Mucosa of stomach (tissue), 1 donor: Measurements from ENCODE around the gene DRAP1.

Experiments used
- H3K27me3 ChIP-seq: one replicate; pipeline ENCODE4 v1.7.0; 2013; ENCODE audit warnings: mild to moderate bottlenecking, low read length; ENCODE audit not compliant: control insufficient read depth, insufficient read depth
- H3K36me3 ChIP-seq: one replicate; pipeline ENCODE4 v1.7.0; 2013; ENCODE audit warnings: low read length; ENCODE audit not compliant: control insufficient read depth, insufficient read depth
- H3K4me1 ChIP-seq: one replicate; pipeline ENCODE4 v1.7.0; 2013; ENCODE audit warnings: mild to moderate bottlenecking, low read length; ENCODE audit not compliant: control insufficient read depth, insufficient read depth
- H3K4me3 ChIP-seq: one replicate; pipeline ENCODE4 v1.7.0; 2013; ENCODE audit warnings: low read length
- H3K9ac ChIP-seq: one replicate; pipeline ENCODE4 v1.7.0; 2013; ENCODE audit warnings: mild to moderate bottlenecking, low read length, moderate library complexity
- H3K9me3 ChIP-seq: one replicate; pipeline ENCODE4 v1.7.0; 2013; ENCODE audit warnings: mild to moderate bottlenecking, low read length, moderate library complexity; ENCODE audit not compliant: control insufficient read depth
- donor health status: Pancreatic carcinoma.

Gene DRAP1

GRCh38 chr11:65916391-65916790 lies 2.8 kb upstream of the DRAP1 start:
- H3K4me3 ChIP-seq = no peak overlapping the region
- no peaks in the 10 kb centered on the region for H3K36me3 ChIP-seq
- no peak overlapping the region for H3K9ac ChIP-seq
- no peaks in the 10 kb centered on the region for H3K27me3 ChIP-seq
- peaks cover 57% of the 10 kb centered on the region for H3K4me1 ChIP-seq
- H3K9me3 ChIP-seq = no peaks in the 10 kb centered on the region

- no peak overlapping the region for H3K4me3 ChIP-seq
- no peaks in the 10 kb centered on the region for H3K9me3 ChIP-seq
- H3K9ac ChIP-seq = no peak overlapping the region
- H3K27me3 ChIP-seq = no peaks in the 10 kb centered on the region
- H3K36me3 ChIP-seq = no peaks in the 10 kb centered on the region
- peaks cover 51% of the 10 kb centered on the region for H3K4me1 ChIP-seq
Observed at GRCh38 chr11:65917077-65917433, 2.2 kb upstream of the DRAP1 start.

GRCh38 chr11:65917434-65918210 lies 1.6 kb upstream of the DRAP1 start:
- peak overlapping the region; percentile 98 for H3K9ac ChIP-seq
- no peaks in the 10 kb centered on the region for H3K9me3 ChIP-seq
- H3K36me3 ChIP-seq = peaks cover under 1% of the 10 kb centered on the region
- H3K27me3 ChIP-seq = no peaks in the 10 kb centered on the region
- H3K4me3 ChIP-seq = peak overlapping the region; percentile 97
- H3K4me1 ChIP-seq = peaks cover 45% of the 10 kb centered on the region

GRCh38 chr11:65918211-65919140 lies 750 bp upstream of the DRAP1 start, which contains the start of gene C11orf68:
C11orf68 (minus strand) TSS chr11:65919062; CDS start chr11:65919031, 31 bp downstream.
- Histone ChIP-seq H3K4me3 (peak within 1 kb of the TSS; percentile 97), H3K9me3 (no peaks in the 10 kb centered on the region), H3K36me3 (peaks cover 4% of the 10 kb centered on the region), H3K4me1 (peaks cover 42% of the 10 kb centered on the region), H3K27me3 (no peaks in the 10 kb centered on the region), H3K9ac (peak within 1 kb of the TSS; percentile 98)

- peak overlapping the region; percentile 60 for H3K9ac ChIP-seq
Observed at GRCh38 chr11:65919573-65920371, 546 bp downstream of the DRAP1 start.

GRCh38 chr11:65920372-65920802 lies 1.2 kb downstream of the DRAP1 start:
- Histone ChIP-seq H3K27me3 (no peaks in the 10 kb centered on the region), H3K4me1 (peaks cover 36% of the 10 kb centered on the region), H3K4me3 (peak overlapping the region; percentile 31), H3K9ac (peak overlapping the region; percentile 60), H3K9me3 (no peaks in the 10 kb centered on the region), H3K36me3 (peaks cover 4% of the 10 kb centered on the region)

More at GRCh38 chr11:65919573-65920371, 546 bp downstream of the DRAP1 start:
- Histone ChIP-seq H3K9me3 (no peaks in the 10 kb centered on the region), H3K36me3 (peaks cover 4% of the 10 kb centered on the region), H3K27me3 (no peaks in the 10 kb centered on the region), H3K4me3 (peak overlapping the region; percentile 31), H3K4me1 (peaks cover 42% of the 10 kb centered on the region)

GRCh38 chr11:65921033-65921555 lies 1.9 kb downstream of the DRAP1 start:
- no peak overlapping the region for H3K4me3 ChIP-seq
- no peak overlapping the region for H3K9ac ChIP-seq
- H3K36me3 ChIP-seq = peaks cover 4% of the 10 kb centered on the region
- H3K9me3 ChIP-seq = no peaks in the 10 kb centered on the region
- H3K4me1 ChIP-seq = peaks cover 33% of the 10 kb centered on the region
- no peaks in the 10 kb centered on the region for H3K27me3 ChIP-seq

- Histone ChIP-seq H3K9me3 (no peaks in the 10 kb centered on the region), H3K36me3 (peaks cover 4% of the 10 kb centered on the region), H3K4me3 (no peak overlapping the region), H3K9ac (no peak overlapping the region), H3K27me3 (no peaks in the 10 kb centered on the region), H3K4me1 (peaks cover 26% of the 10 kb centered on the region)
Observed at GRCh38 chr11:65921876-65922275, 2.6 kb downstream of the DRAP1 start.

GRCh38 chr11:65922565-65922964 lies 3.3 kb downstream of the DRAP1 start:
- no peak overlapping the region for H3K9ac ChIP-seq
- H3K36me3 ChIP-seq = peaks cover 4% of the 10 kb centered on the region
- H3K4me1 ChIP-seq = peaks cover 19% of the 10 kb centered on the region
- no peaks in the 10 kb centered on the region for H3K27me3 ChIP-seq
- H3K4me3 ChIP-seq = no peak overlapping the region
- H3K9me3 ChIP-seq = no peaks in the 10 kb centered on the region

GRCh38 chr11:65925397-65925796 lies 6.2 kb downstream of the DRAP1 start:
- Histone ChIP-seq H3K27me3 (no peaks in the 10 kb centered on the region), H3K9ac (no peak overlapping the region), H3K4me1 (peaks cover 7% of the 10 kb centered on the region), H3K9me3 (no peaks in the 10 kb centered on the region), H3K36me3 (peaks cover 4% of the 10 kb centered on the region), H3K4me3 (no peak overlapping the region)

GRCh38 chr11:65927904-65928397 lies 8.7 kb downstream of the DRAP1 start:
- H3K4me3 ChIP-seq = no peak overlapping the region

More at GRCh38 chr11:65927904-65928397, 8.7 kb downstream of the DRAP1 start:
- Histone ChIP-seq H3K9me3 (no peaks in the 10 kb centered on the region), H3K27me3 (peaks cover 4% of the 10 kb centered on the region), H3K4me1 (no peaks in the 10 kb centered on the region), H3K9ac (peak overlapping the region; percentile 10), H3K36me3 (no peaks in the 10 kb centered on the region)
